Thyroid gland (tissue), 4 donors: ENCODE results near the gene FSIP1. TPM values are rescaled to one million over a fixed set of nuclear protein-coding genes. Genes with fewer than 3 reads are reported as not detected.

ENCODE experiments used
- DNase-seq, 2 donors: peaks; one replicate each; pipeline ENCODE4 v3.0.0-alpha.2; 2019
- H3K27ac ChIP-seq, 3 donors: fragments of 200-600 bp; sonication (generic); 1 replicate in 2 of 3; 2 replicates in 1 of 3; pipeline ENCODE4 v1.5.1; 2016 to 2019; ENCODE audit warnings: mild to moderate bottlenecking in 1 of 3, moderate library complexity in 1 of 3
- H3K27me3 ChIP-seq: fragments of 200-600 bp; sonication (generic); one replicate; pipeline ENCODE4 v1.5.1; 2019
- H3K36me3 ChIP-seq, 2 donors: fragments of 200-600 bp; sonication (generic); one replicate each; pipeline ENCODE4 v1.5.1; 2016 to 2019
- H3K4me1 ChIP-seq, 2 donors: fragments of 200-600 bp; sonication (generic); one replicate each; pipeline ENCODE4 v1.5.1; 2017 to 2019
- H3K4me3 ChIP-seq, 3 donors: fragments of 200-600 bp; sonication (generic); replicated peaks in 1 of 3; 1 replicate in 2 of 3; 2 replicates in 1 of 3; pipeline ENCODE4 v1.5.1; 2016; ENCODE audit warnings: mild to moderate bottlenecking in 1 of 3
- H3K9me3 ChIP-seq: fragments of 200-600 bp; sonication (generic); one replicate; pipeline ENCODE4 v1.5.1; 2017
- CTCF ChIP-seq, 6 experiments: fragments of 200-600 bp in 3 of 6; fragments of 450-650 bp in 3 of 6; sonication (generic) in 3 of 6; IDR thresholded peaks; one replicate each; pipeline ENCODE4 v1.5.1; 2016 to 2019; ENCODE audit warnings: antibody characterized with exemption in 6 of 6, mild to moderate bottlenecking in 2 of 6, inconsistent platforms in 1 of 6, moderate library complexity in 1 of 6
- POLR2A ChIP-seq, 2 donors: fragments of 450-650 bp; IDR thresholded peaks; one replicate each; pipeline ENCODE4 v1.6.1; 2017; ENCODE audit warnings: antibody characterized with exemption in 2 of 2, mild to moderate bottlenecking in 2 of 2, moderate library complexity in 1 of 2
- WGBS, 2 donors: methylation state at CpG; one replicate each; pipeline ENCODE4 v1.1.5; 2017; 5-methylcytosine and 5-hydroxymethylcytosine counted together
- intact Hi-C: fragments of 100-400 bp; cut with DNase I; formaldehyde crosslinking; loops from one replicate; pipeline ENCODE4 v1.15.1; 2023
- total RNA-seq, 4 donors: library from RNA; depleted of rRNA; stranded (reverse); fragments of >200 nt; gene quantifications; one replicate each; pipeline ENCODE4 v1.2.3, GENCODE V29; 2016

Gene FSIP1
- total RNA-seq, 4 donors from 2014 or later: 0.94 to 2.5 (median 1.5) TPM

- 90 to 95% methylated on average over 7 of the region's 7 CpGs for WGBS, 2 donors
- Histone ChIP-seq H3K4me1 (no peaks in the 10 kb centered on the region), H3K27me3 (no peaks in the 10 kb centered on the region), H3K27ac (no peak overlapping the region), H3K36me3 (peaks cover 0 to 13% of the 10 kb centered on the region in 2 donors), H3K9me3 (no peaks in the 10 kb centered on the region), H3K4me3 (no peak overlapping the region)
- intact Hi-C loops: no loop called here
- DNase-seq: no peak
- TF ChIP-seq POLR2A (IDR thresholded peaks at IDR 0.05) (no peak), CTCF (IDR thresholded peaks at IDR 0.05) (no peak)
These were observed 188.8 kb downstream of the FSIP1 start for GRCh38 chr15:39593656-39594445.

- TF ChIP-seq CTCF (IDR thresholded peaks at IDR 0.05) (no peak), POLR2A (IDR thresholded peaks at IDR 0.05) (no peak)
- Histone ChIP-seq H3K27me3 (no peaks in the 10 kb centered on the region), H3K4me1 (no peaks in the 10 kb centered on the region), H3K36me3 (peaks cover 0 to 13% of the 10 kb centered on the region in 2 donors), H3K27ac (no peak overlapping the region), H3K9me3 (no peaks in the 10 kb centered on the region), H3K4me3 (no peak overlapping the region)
- no peak for DNase-seq
- intact Hi-C loops: no loop called here
- 93% methylated on average over 13 to 14 of the region's 15 CpGs for WGBS, 2 donors
These were observed 189.5 kb downstream of the FSIP1 start for GRCh38 chr15:39593071-39593655.

GRCh38 chr15:39592500-39592899 is 190.1 kb downstream of the FSIP1 start:
- no peak for DNase-seq
- Histone ChIP-seq H3K4me3 (no peak overlapping the region), H3K36me3 (peaks cover 0 to 13% of the 10 kb centered on the region in 2 donors), H3K27ac (no peak overlapping the region), H3K4me1 (no peaks in the 10 kb centered on the region), H3K9me3 (no peaks in the 10 kb centered on the region), H3K27me3 (no peaks in the 10 kb centered on the region)
- WGBS, 2 donors: 89 to 95% methylated on average over 6 of the region's 6 CpGs
- no peak for TF ChIP-seq CTCF (IDR thresholded peaks at IDR 0.05)
- TF ChIP-seq POLR2A (IDR thresholded peaks at IDR 0.05): no peak
- intact Hi-C loops: no loop called here

GRCh38 chr15:39591896-39592315 is 190.7 kb downstream of the FSIP1 start:
- H3K36me3 ChIP-seq: peaks cover 0 to 13% of the 10 kb centered on the region in 2 donors
- no peak for DNase-seq
- H3K27me3 ChIP-seq: no peaks in the 10 kb centered on the region
- H3K27ac ChIP-seq: no peak overlapping the region
- no peaks in the 10 kb centered on the region for H3K4me1 ChIP-seq
- 92 to 93% methylated on average over 2 of the region's 2 CpGs for WGBS, 2 donors
- intact Hi-C loops: no loop called here
- no peaks in the 10 kb centered on the region for H3K9me3 ChIP-seq
- H3K4me3 ChIP-seq: no peak overlapping the region
- TF ChIP-seq CTCF (IDR thresholded peaks at IDR 0.05) (no peak), POLR2A (IDR thresholded peaks at IDR 0.05) (no peak)
